Stomach (tissue), 9 donors: ENCODE data around the gene SEZ6L. TPM values are rescaled to one million over a fixed set of nuclear protein-coding genes. Genes with fewer than 3 reads are reported as not detected.

ENCODE experiments used
- DNase-seq, 2 donors: peaks; one replicate each; pipeline versions ENCODE4 v3.0.0 to v3.0.0-alpha.2; 2013 to 2019
- H3K27ac ChIP-seq, 5 donors: fragments of 200-600 bp in 4 of 5; sonication (generic) in 4 of 5; one replicate each; pipeline ENCODE4 v1.5.1; 2013 to 2019; ENCODE audit warnings: mild to moderate bottlenecking in 1 of 5, moderate library complexity in 1 of 5
- H3K27me3 ChIP-seq, 3 donors: fragments of 200-600 bp; sonication (generic); one replicate each; pipeline ENCODE4 v1.5.1; 2017 to 2019; ENCODE audit warnings: mixed run types in 1 of 3
- H3K36me3 ChIP-seq, 4 donors: fragments of 200-600 bp; sonication (generic); 1 replicate in 3 of 4; 2 replicates in 1 of 4; pipeline ENCODE4 v1.5.1; 2016 to 2019
- H3K4me1 ChIP-seq, 4 donors: fragments of 200-600 bp; sonication (generic); one replicate each; pipeline ENCODE4 v1.5.1; 2016 to 2019
- H3K4me3 ChIP-seq, 4 donors: fragments of 200-600 bp; sonication (generic) in 3 of 4; one replicate each; pipeline ENCODE4 v1.5.1; 2016 to 2019; ENCODE audit warnings: mild to moderate bottlenecking in 1 of 4
- H3K9me3 ChIP-seq, 4 donors: fragments of 200-600 bp; sonication (generic); one replicate each; pipeline ENCODE4 v1.5.1; 2016 to 2019
- CTCF ChIP-seq, 7 experiments: fragments of 450-650 bp in 4 of 7; fragments of 200-600 bp in 3 of 7; sonication (generic) in 3 of 7; IDR thresholded peaks; one replicate each; pipeline ENCODE4 v1.5.1; 2016 to 2019; ENCODE audit warnings: antibody characterized with exemption in 7 of 7, control low read depth in 2 of 7, mild to moderate bottlenecking in 1 of 7
- EP300 ChIP-seq: sonication (generic); formaldehyde crosslinking; IDR thresholded peaks from one replicate; pipeline ENCODE4 v1.6.1; 2017; ENCODE audit warnings: antibody characterized with exemption
- POLR2A ChIP-seq, 4 donors: fragments of 450-650 bp; IDR thresholded peaks; one replicate each; pipeline ENCODE4 v1.6.1; 2016; ENCODE audit warnings: antibody characterized with exemption in 4 of 4, control low read depth in 2 of 4, mild to moderate bottlenecking in 1 of 4, moderate library complexity in 1 of 4
- POLR2AphosphoS5 ChIP-seq, 3 donors: sonication (generic); formaldehyde crosslinking; IDR thresholded peaks; one replicate each; pipeline ENCODE4 v1.6.1; 2016; ENCODE audit warnings: antibody characterized with exemption in 3 of 3
- WGBS, 5 donors: extraction: QIAGEN DNeasy Blood & Tissue Kit in 3 of 5; methylation state at CpG; one replicate each; pipeline versions ENCODE4 v1.1.5 to v1.1.7; 2013 to 2018; 5-methylcytosine and 5-hydroxymethylcytosine counted together
- intact Hi-C: fragments of 100-400 bp; cut with DNase I; formaldehyde crosslinking; loops from one replicate; pipeline ENCODE4 v1.15.1; 2023; ENCODE audit warnings: low total_unique reads
- polyA plus RNA-seq, 3 donors: library from polyadenylated mRNA; stranded (reverse); fragments of 200-250 nt; gene quantifications; one replicate each; pipeline ENCODE4 v1.2.3, GENCODE V29; 2013
- total RNA-seq, 5 donors: library from RNA; depleted of rRNA; stranded (reverse); fragments of >200 nt; gene quantifications; one replicate each; pipeline versions ENCODE4 v1.1.0 to v1.2.3, GENCODE V29; 2014 to 2016
- donor health status: healthy with polysubstance abuse.
- donor health status: Bipolar disorder and iron deficiency.
- donor health status: healthy.

SEZ6L gene
- total and polyA plus RNA-seq, 8 donors: 0.03 to 1.1 (median 0.06) TPM; not detected in 5

- intact Hi-C loops: loop anchor here (5.0 kb wide), 1 partner anchor 68 kb away; no protein-coding TSS in a partner anchor
- Histone ChIP-seq H3K27me3 (peaks cover 0 to 31% (median 9%) of the 10 kb centered on the region in 3 donors), H3K9me3 (no peaks in the 10 kb centered on the region), H3K36me3 (no peaks in the 10 kb centered on the region), H3K27ac (no peak overlapping the region), H3K4me1 (no peaks in the 10 kb centered on the region), H3K4me3 (no peak overlapping the region)
- no peak for DNase-seq
- TF ChIP-seq EP300 (no peak), POLR2A (IDR thresholded peaks at IDR 0.05) (no peak), CTCF (IDR thresholded peaks at IDR 0.05) (no peak), POLR2AphosphoS5 (IDR thresholded peaks at IDR 0.05) (no peak)
- 0 to 28% (median 25%) methylated on average over 1 of the region's 1 CpG for WGBS, 5 donors
Measured at GRCh38 chr22:26394777-26395176, 225.5 kb downstream of the SEZ6L start.

GRCh38 chr22:26395926-26396325 is 226.7 kb downstream of the SEZ6L start:
- Histone ChIP-seq H3K36me3 (no peaks in the 10 kb centered on the region), H3K4me1 (no peaks in the 10 kb centered on the region), H3K27me3 (peaks cover 0 to 27% (median 9%) of the 10 kb centered on the region in 3 donors), H3K4me3 (no peak overlapping the region), H3K27ac (no peak overlapping the region), H3K9me3 (no peaks in the 10 kb centered on the region)
- intact Hi-C loops: loop anchor here (5.0 kb wide), 1 partner anchor 66 kb away; no protein-coding TSS in a partner anchor
- TF ChIP-seq POLR2AphosphoS5 (IDR thresholded peaks at IDR 0.05): no peak
- TF ChIP-seq POLR2A (IDR thresholded peaks at IDR 0.05): no peak
- no peak for TF ChIP-seq CTCF (IDR thresholded peaks at IDR 0.05)
- TF ChIP-seq EP300: no peak
- 35 to 60% (median 54%) methylated on average over 5 of the region's 5 CpGs for WGBS, 5 donors
- no peak for DNase-seq

- no peak overlapping the region for H3K4me3 ChIP-seq
- peaks cover 0 to 12% (median 9%) of the 10 kb centered on the region in 3 donors for H3K27me3 ChIP-seq
- H3K27ac ChIP-seq: no peak overlapping the region
- no peaks in the 10 kb centered on the region for H3K36me3 ChIP-seq
- intact Hi-C loops: loop anchor here (5.0 kb wide), 1 partner anchor 64 kb away; no protein-coding TSS in a partner anchor
- no peaks in the 10 kb centered on the region for H3K4me1 ChIP-seq
- peak in 5 of 7 experiments; percentile 12 to 64 (median 46) for TF ChIP-seq CTCF (IDR thresholded peaks at IDR 0.05)
- TF ChIP-seq EP300: no peak
- WGBS, 5 donors: 27 to 36% (median 31%) methylated on average over 3 of the region's 3 CpGs
- no peaks in the 10 kb centered on the region for H3K9me3 ChIP-seq
- peak; percentile 55 to 74 for DNase-seq
Measured at GRCh38 chr22:26398741-26399153, 229.5 kb downstream of the SEZ6L start.

GRCh38 chr22:26399289-26399688 is 230.0 kb downstream of the SEZ6L start:
- Histone ChIP-seq H3K27me3 (peaks cover 0 to 12% (median 9%) of the 10 kb centered on the region in 3 donors), H3K9me3 (no peaks in the 10 kb centered on the region), H3K4me1 (no peaks in the 10 kb centered on the region), H3K4me3 (no peak overlapping the region), H3K27ac (no peak overlapping the region), H3K36me3 (no peaks in the 10 kb centered on the region)
- TF ChIP-seq POLR2AphosphoS5 (IDR thresholded peaks at IDR 0.05): no peak
- no peak for TF ChIP-seq POLR2A (IDR thresholded peaks at IDR 0.05)
- no peak for TF ChIP-seq EP300
- no peak for TF ChIP-seq CTCF (IDR thresholded peaks at IDR 0.05)
- DNase-seq: no peak
- WGBS, 5 donors: 55 to 72% (median 65%) methylated on average over 1 of the region's 1 CpG
- intact Hi-C loops: loop anchor here (5.0 kb wide), 1 partner anchor 63 kb away; no protein-coding TSS in a partner anchor
